Epithelial cell of prostate (primary cell): Measurements from ENCODE around the gene MEOX1.

Source experiments
- DNase-seq: peaks from one replicate; pipeline ENCODE4 v3.0.0-alpha.2; 2011; ENCODE audit warnings: low read depth, low spot score
- H3K27ac ChIP-seq: fragments of 450-650 bp; 2 replicates; pipeline ENCODE4 v1.5.1; 2017; ENCODE audit warnings: mild to moderate bottlenecking

The MEOX1 gene

DNA sequence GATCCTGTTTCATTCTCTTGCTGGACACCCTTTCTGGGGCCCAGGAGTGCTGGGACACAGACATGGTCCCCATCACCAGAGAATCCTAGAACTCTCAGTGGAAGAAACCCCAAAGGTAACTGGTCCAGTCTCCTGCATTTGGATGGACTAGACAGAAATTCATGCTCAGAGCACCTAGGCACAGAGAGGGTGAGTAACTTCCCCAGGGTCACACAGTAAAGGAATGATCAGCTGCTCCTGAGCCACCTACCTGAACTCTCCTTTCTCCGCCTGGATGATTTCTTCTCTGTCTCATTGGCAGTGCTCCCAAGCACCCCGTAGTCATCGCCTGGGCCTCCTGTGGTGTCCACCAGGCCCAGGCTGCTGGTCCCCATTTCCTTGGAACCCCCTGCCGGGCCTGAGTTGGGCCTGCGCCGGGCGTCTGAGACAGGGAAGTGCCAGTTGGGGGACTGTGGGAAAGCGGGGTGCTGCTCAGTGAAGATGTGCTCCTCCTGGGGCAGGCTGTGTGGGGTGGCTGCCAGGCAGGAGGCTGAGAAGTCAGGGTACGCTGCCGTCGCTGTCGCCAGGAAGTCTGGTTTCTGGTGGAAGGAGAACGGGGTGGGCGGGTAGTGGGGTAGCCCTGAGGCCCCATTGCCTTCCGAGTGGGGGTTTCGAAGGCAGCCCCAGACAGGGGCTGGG, 767 bp downstream of the MEOX1 start:
- no peak overlapping the region for H3K27ac ChIP-seq
- no peak for DNase-seq

DNA sequence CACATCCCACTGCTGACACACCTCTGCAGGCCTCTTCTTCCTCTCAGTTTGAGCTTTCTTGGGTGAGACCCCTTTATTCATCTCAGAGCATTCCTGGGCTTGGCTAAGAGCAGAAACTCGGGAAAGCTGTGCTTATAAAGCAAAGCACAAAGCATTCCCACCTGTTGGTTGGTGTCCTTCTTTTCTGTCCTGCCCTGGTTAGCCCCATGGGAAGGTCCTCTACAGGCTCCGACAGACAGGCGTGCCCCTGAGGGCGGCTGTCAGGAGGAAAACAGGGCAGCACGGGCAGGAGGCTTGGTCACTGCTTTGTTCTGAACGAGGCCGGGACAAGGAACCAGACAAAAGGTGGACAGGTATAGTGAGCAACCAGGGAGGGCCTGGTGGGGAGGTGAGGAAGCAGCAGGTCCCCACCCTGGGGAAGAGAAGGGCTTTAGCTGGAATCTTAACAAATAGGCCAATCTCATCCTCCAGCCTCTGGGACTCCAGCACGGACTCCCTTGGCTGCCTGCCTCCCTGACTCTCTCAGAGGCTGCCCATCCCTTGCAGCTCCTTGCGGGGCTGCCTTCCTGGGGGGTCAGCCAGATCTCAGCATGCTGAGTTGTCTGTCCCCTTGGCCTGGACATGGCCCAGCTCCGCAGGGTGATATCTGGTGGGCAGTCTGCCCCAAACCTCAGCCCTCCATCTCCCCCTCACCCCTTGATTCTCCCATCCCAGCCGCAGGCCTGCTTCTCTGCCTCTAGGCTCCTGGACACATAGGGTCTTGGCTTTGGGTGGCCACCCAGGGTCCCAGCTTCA, 1.7 kb downstream of the MEOX1 start:
- H3K27ac ChIP-seq, result no peak overlapping the region
- DNase-seq, result no peak

DNA sequence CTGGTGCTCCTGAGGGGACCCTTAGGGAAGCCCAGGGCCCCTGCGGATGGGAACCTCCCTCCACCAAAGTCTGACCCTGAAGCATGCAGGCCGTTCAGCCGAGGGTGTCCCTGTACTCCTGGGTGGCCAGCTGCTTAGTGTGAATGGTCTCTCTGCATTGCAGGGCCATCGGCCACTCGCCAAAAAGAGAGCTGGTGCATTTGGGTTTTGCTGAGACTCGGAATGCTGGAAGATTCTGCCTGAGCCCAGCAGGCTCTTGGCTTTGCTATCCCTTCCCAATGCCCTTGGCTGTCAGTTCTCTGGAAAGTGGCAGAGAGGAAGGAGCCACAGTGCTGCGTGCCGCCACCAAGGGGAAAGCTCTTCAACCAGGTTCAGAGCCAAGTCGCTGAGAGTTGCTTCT, 2.8 kb downstream of the MEOX1 start:
- H3K27ac ChIP-seq, result no peak overlapping the region
- no peak for DNase-seq

DNA sequence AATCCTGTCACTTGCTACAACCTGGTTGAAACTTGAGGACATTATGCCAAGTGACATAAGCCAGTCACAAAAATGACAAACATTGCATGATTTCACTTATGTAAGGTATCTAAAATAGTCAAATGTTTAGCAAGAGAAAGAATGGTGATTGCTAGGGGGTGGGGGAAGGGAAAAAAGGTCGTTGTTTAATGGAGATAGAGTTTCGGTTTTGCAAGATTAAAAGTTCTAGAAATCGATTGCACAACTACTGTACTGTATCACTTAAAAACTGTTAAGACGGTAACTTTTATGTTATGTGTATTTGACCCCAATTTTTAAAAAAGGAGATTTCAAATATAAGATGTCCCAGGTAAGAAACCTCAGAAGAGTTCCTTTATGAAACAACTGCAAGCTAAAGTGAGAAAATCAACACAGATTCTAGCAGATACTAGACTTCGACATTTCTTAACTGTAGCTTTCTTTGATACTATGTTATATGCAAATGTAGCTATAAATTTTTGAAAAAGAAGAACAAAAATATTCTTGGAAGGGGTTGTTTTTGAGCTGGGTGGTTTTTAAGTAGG, 5.9 kb downstream of the MEOX1 start:
- H3K27ac ChIP-seq, result no peak overlapping the region
- DNase-seq, result no peak

DNA sequence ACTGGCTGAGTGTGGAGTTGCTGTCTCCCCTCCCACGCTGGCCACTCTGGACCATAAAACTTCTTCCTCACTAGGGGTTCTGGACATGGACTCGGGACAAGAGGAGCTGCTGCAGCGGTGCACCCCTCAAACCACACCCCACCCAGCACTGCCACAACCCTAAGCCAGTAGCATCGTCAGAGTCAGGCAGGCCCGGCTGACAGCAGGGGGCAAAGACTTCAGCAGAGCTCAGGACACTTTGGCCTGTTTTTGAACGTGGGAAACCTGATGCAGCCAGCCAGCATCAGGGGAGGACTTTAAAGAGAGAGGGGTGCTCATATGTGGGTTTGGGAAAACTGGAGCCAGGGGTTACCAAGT, 9.6 kb downstream of the MEOX1 start:
- H3K27ac ChIP-seq, result no peak overlapping the region

DNA sequence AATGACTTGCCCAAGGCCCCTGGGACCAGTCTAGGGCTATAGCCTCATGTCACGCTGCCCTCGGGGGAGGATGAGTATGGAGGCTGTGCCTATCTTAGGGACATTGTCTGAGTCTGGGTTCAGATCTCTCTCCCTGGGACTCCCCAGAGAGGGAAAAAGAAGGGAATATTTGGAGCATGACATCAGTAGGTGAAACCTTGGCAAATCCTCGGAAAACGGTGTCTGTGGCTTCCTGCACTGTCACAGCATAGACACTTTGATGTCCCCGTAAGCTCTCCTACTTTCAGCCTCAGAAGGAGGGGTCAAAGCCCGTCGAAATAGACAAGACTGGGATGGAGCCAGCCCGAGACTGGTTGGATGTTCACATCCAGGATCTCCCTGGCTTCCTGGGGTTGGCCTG, 11.3 kb downstream of the MEOX1 start:
- H3K27ac ChIP-seq, result no peak overlapping the region
- DNase-seq, result no peak

More for the DNA sequence above, 9.6 kb downstream of the MEOX1 start:
- DNase-seq, result no peak

DNA sequence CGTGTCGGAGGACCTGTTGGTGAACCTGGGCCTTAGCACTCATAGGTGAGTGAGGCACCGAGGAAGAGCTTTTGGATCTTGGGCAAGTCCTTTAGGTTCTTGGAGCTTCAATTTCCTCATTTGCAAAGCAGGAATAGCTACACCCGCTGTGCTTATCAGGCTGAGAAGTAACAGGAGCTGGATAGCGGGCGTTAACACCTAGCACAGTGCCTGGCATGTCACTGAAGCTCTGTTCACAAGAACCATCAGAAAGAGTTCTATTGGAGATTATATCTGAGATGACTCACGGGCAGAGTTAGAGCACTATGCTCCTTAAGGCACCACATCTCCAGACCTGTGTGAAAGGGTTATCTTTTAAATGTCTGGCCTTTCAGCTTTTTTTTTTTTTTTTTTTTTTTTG, 12.8 kb downstream of the MEOX1 start:
- no peak for DNase-seq
- no peak overlapping the region for H3K27ac ChIP-seq

DNA sequence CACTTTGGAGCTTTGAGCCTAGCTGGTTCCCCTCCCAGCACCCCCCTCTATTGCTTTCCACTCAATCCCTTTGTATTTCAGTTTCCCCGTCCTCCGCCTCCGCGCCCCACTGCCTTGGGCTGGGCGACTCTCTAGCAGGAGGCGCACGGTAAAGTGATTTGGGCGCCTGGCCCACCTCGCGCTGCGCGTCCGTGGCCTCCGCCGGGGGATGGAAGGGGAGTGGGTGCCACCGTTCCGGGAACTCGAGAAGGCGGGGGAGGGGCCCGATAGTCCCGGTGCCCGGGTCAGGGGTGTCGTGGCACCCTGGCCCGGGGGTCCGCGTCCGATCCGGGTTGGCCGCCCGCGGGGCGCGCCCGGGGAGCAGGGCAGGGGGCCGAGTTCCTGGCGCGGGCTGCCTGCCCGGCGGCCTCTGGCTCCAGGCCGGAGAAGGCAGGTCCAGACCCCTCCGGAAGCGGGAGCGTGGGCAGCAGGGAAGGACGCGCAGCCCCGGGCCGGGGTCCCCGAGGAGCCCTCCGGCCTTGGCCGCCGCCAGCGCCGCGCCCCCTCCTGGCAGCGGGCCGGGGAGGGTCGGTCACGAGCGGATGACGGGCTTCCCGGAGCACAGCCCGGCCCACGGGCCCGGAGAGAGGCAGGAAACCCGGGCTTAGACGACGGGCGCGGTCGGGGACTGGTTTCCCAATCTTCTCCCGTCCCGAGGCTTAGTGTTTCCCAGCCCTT, 15.8 kb downstream of the MEOX1 start:
- no peak overlapping the region for H3K27ac ChIP-seq
- no peak for DNase-seq

DNA sequence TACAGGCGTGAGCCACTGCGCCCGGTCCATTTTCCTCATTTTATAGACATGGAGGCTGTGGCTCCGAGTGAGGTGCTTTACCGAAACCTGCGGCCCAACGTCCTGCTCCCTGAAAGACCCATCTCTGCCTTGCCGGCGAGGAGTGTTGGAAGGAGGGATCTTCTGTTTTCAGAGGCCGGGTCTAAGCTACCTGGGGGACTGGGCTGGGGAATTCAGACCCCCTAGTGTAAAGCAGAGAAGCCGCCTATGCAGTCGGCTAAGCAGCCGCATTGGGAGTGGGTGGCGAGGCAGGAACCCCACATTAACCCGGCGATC, 16.3 kb downstream of the MEOX1 start:
- no peak overlapping the region for H3K27ac ChIP-seq
- no peak for DNase-seq

DNA sequence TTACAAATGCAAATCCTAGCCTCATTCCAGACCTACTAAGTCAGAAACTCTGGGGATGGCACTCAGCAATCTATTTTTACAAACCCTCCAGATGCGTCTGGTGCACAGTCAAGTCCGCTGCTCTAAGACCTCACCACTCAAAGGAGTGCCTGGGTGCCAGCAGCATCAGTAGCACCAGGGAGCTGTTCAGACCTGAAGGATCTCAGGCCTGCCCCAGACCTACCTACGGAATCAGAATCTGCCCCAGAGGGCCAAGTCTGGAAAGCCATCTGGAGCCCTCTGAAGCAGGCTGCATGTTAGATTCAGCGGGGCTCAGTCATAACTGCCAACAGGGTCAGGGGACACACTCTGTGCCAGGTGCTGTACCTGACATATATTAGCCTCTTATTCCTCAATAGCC, 17.6 kb downstream of the MEOX1 start:
- no peak for DNase-seq
- no peak overlapping the region for H3K27ac ChIP-seq

DNA sequence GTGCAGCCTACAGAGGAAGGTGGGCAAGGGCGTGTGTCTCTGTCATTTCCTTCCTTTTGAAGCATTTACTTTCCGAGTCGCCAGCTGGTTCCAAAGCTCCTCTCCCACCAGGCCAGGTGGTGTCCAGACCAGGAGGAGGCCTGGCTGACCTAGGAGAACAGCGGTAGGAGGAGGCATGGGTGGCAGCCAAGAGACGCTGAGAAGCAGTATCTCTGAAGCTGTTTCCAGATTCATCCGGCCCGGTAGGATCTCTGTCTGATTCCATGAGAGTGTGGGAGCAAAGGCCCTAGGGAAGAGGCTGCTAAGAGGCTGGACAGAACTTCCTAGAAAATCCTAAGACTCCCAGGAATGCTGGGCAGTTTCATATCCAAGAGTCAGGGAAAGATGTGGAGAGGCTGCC, 20.3 kb downstream of the MEOX1 start:
- DNase-seq, result no peak
- H3K27ac ChIP-seq, result no peak overlapping the region

DNA sequence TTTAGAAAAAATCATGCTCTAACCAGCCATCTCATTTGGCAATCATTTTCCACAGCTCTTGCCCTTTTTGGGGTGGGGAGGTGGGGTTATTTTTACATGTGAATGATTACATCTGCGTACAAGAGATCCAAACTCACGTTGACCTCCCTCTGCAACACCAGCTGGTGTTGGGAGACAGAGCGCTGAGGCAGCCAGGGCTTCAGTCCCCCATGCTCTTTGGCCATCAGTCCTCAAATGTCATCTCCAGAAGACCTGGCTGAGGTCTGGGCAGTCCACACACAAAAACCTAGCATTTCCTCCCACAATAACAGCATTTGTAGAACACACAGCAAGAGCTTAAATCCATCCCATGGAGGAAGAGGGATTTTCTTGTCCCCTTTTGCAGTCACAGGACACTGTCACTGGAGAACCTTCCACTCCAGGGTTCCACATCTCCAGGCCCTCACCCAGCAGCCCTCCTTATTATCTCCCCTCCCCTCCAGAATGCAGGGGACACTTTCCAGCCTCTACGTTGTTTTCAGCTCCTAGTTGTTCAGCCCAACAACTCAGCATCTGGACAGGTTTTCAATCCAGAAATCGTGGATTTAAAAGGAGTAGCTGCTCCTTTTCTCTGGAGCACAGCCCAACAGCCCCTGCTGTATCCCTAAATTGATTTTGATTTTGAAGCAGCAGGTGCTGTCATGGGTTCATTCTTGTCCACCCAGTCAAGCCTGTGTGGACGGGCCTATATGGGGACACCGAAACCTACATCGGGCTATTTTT, 21.1 kb downstream of the MEOX1 start:
- H3K27ac ChIP-seq, result no peak overlapping the region
- no peak for DNase-seq

DNA sequence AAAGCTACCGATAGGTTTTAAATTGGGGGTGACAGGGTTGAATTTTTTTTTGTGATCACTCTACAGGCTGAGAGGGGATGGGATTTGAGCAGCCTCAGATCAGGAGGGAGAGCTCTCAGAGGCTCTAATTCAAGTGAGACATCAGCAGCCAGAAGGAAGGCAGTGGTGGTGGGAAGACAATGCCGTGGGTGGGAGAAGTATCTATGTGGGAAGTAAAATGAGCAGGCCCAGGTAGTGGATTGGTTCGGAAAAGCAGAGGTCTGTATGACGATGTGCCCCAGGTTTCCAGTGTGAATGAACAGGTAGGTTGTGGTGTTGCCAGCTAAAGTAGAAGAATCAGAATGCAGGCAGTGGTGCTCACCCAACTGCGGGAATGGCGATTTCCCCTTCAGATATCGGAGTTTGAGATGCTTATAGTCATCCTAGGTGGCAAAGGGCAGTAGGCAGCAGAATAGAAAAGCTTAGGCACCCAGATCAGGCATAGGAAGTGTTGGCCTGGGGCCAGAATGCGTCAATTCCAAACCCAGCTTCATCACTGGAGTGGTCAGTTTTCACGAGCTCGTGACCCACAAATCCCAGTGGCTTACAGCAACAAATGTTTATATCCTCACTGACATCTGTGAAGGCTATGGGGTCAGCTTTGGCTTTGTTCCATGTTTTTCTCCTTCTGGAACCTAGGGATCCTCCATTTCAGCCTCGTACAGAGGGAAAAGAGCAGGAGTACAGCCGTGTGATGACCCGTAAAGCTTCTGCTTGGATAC, 24.0 kb downstream of the MEOX1 start:
- no peak for DNase-seq
- no peak overlapping the region for H3K27ac ChIP-seq

DNA sequence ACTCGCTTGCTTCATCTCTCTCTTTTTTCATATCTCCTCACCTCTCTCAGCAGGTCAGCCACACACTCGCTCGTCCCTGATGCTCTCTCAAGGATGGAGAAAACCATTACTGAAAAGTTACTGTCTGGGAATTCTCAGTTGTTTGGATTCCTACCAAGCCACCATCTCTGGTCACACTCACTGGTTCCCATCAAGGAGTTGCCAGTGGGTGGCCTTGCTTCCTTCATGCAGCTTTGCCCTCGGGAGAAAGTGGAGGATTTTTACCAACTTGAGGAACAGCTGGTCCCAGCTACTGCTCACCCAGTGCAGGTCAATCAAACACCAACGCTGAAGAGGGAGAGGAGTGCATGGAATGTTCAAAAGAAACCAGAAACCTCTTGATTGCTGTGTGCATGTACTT, 25.3 kb downstream of the MEOX1 start:
- H3K27ac ChIP-seq, result no peak overlapping the region
- no peak for DNase-seq

DNA sequence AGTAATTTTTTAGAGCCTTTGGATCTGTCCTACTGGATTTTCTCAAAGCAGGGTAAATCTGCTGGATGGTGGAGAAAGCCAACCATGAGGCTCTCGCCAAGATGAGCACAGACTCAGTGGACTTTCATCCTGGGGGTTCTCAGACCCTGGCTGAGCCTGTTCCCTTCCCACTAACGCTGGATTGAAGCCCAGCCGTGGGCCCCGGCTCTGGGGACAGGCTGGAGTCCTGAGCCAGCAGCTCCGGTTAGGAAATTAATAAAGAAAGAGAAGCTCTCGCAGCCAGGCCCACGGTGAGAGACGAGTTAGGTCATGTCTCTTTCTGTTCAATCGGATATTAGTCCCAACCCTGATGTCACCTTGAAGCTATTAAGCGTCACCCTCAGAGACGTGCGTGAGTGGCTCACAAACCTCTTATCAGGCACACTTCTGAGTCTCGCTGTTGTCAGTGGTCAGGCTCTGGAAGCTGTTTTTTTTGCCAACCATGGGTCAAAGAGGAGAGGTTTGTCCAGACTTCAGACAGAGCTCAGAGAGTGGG, 27.1 kb downstream of the MEOX1 start:
- peak overlapping the region; percentile 41 for H3K27ac ChIP-seq
- peak; percentile 10 for DNase-seq

DNA sequence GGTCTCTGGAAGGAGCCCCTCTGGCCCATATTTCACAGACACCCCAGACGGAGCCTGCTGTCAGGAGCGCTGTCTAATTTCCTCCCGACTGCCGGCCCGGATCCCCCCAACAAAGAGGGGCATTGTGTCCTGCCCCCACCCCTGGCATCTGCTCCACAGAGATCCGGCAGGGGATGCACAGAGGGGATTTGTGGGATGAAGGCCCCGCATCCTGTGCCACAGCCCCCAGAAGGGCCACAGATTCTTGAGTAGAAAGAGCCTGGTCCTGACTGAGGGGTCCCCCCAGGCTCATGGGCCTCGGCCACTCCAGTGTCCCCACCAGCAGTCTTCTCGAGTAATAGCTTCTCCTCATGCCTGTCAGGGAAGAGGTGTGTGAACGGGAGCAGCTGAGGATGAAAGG, 29.5 kb downstream of the MEOX1 start:
- no peak overlapping the region for H3K27ac ChIP-seq
- DNase-seq, result no peak

DNA sequence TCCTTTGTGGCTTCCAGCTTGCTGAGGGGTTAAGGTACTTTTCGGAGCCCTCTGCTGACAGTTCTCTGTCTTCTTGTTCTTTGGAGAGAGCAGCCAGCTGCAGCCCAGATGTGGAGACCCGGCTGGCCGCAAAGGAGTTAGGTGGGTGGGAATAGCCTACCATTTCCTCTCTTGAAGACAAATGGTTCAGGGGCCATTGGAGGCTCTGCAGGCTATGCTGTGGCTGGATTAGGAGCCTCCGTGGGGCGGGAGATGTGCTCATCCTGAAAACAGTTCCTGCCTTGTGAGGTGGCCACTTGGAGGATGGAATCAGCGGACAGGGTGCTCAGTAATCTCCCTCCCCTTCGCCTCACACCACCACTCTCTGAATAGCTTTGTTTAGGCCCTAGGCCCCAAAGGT, 30.3 kb downstream of the MEOX1 start:
- DNase-seq, result no peak
- no peak overlapping the region for H3K27ac ChIP-seq

DNA sequence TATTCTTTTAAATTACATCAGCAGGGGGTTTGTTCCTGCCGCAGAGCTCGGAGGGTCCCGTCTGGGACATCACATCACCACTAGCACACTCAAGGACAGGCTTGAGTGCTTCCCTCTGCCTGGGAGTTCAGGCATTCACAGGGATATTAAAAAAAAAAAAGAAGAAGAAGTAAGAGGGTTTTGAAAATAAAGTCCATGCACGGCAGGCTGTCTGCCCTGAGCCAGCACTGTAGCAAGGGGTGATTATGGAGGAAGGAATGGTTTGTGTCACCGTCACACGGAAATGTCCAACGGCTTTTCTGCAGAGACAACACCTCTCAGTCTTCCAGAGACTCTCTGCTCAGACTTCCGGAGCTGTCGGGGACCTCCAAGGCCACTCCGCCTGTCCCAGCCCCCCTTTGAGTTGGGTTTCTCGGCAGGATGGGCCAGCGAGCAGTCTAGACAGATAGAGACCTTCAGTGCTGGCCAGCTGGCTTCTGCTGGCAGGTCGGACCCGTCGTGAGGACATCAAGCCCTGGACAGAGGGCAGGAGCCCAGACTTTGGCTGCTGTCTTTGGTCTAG, 33.6 kb downstream of the MEOX1 start:
- no peak for DNase-seq
- no peak overlapping the region for H3K27ac ChIP-seq

DNA sequence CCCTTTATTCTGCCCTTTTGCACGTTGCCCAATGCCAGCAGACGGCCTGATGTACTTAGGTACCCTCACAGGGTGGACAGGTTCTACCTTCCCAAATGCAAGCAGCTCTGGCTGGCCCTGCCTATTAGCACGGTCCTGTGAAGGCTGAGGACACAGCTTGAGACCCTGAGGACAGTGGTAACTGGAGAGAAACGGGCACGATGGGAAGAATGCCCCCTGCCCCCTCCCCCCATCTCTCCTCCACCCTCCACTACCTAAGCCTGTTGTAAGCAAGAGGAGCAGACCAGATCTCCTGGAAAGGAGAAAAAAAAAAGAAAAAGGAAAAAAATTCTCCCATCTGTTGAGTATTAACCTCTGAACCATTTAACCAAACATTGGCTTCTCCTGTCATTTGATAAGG, 34.1 kb downstream of the MEOX1 start:
- H3K27ac ChIP-seq, result no peak overlapping the region
- DNase-seq, result no peak
